CD14-positive monocyte (primary cell): Measurements from ENCODE around the gene CHRM2. TPM values are rescaled to one million over a fixed set of nuclear protein-coding genes. Genes with fewer than 3 reads are reported as not detected.

Experiments used
- DNase-seq, 3 donors: peaks; one replicate each; pipeline ENCODE4 v3.0.0-alpha.2; 2011 to 2022
- H2AFZ ChIP-seq: 2 replicates; pipeline ENCODE4 v1.6.0; 2012; ENCODE audit warnings: mild to moderate bottlenecking, low read depth, low read length, inconsistent platforms; ENCODE audit not compliant: insufficient read depth, poor library complexity, severe bottlenecking
- H3K27ac ChIP-seq, 2 donors: 1 replicate in 1 of 2; 2 replicates in 1 of 2; pipeline ENCODE4 v1.5.1; 2012 to 2013; ENCODE audit warnings: low read length in 2 of 2, control low read depth in 1 of 2, inconsistent platforms in 1 of 2, low read depth in 1 of 2, mild to moderate bottlenecking in 1 of 2
- H3K27me3 ChIP-seq, 2 donors: one replicate each; pipeline versions ENCODE4 v1.6.0 to v1.6.1; 2011 to 2013; ENCODE audit warnings: low read length in 2 of 2; ENCODE audit not compliant: control insufficient read depth in 2 of 2, insufficient read depth in 2 of 2
- H3K36me3 ChIP-seq, 2 donors: replicated peaks in 1 of 2; 1 replicate in 1 of 2; 2 replicates in 1 of 2; pipeline versions ENCODE4 v1.5.1 to v1.6.1; 2012 to 2013; ENCODE audit warnings: low read length in 2 of 2, control low read depth in 1 of 2, inconsistent platforms in 1 of 2, mild to moderate bottlenecking in 1 of 2; ENCODE audit not compliant: insufficient read depth in 2 of 2, control insufficient read depth in 1 of 2
- H3K4me1 ChIP-seq, 2 donors: 1 replicate in 1 of 2; 2 replicates in 1 of 2; pipeline versions ENCODE4 v1.5.1 to v1.6.1; 2012 to 2013; ENCODE audit warnings: low read length in 2 of 2, control low read depth in 1 of 2, inconsistent platforms in 1 of 2, mild to moderate bottlenecking in 1 of 2, moderate library complexity in 1 of 2; ENCODE audit not compliant: insufficient read depth in 2 of 2, control insufficient read depth in 1 of 2
- H3K4me2 ChIP-seq: replicated peaks from 2 replicates; pipeline ENCODE3; 2012; ENCODE audit warnings: low read length, moderate library complexity, mild to moderate bottlenecking; ENCODE audit not compliant: poor library complexity, severe bottlenecking; ENCODE audit errors: extremely low read depth
- H3K4me3 ChIP-seq, 3 experiments: fragments of 200-600 bp in 1 of 3; sonication (generic) in 1 of 3; replicated peaks in 1 of 3; 1 replicate in 2 of 3; 2 replicates in 1 of 3; pipeline ENCODE4 v1.5.1; 2011 to 2013; ENCODE audit warnings: low read length in 3 of 3, mild to moderate bottlenecking in 3 of 3, control low read depth in 2 of 3, low read depth in 2 of 3, inconsistent platforms in 1 of 3, moderate library complexity in 1 of 3
- H3K79me2 ChIP-seq: 2 replicates; pipeline ENCODE4 v1.6.0; 2012; ENCODE audit warnings: mild to moderate bottlenecking, control low read depth, inconsistent platforms, low read length, moderate library complexity; ENCODE audit not compliant: insufficient read depth
- H3K9ac ChIP-seq: 2 replicates; pipeline ENCODE4 v1.6.0; 2017; ENCODE audit warnings: low read length, mild to moderate bottlenecking; ENCODE audit not compliant: insufficient read depth, poor library complexity, severe bottlenecking
- H3K9me3 ChIP-seq, 2 donors: replicated peaks in 1 of 2; 1 replicate in 1 of 2; 2 replicates in 1 of 2; pipeline versions ENCODE4 v1.5.1 to v1.6.1; 2012 to 2013; ENCODE audit warnings: low read length in 2 of 2, control low read depth in 1 of 2; ENCODE audit not compliant: control insufficient read depth in 1 of 2, insufficient read depth in 1 of 2
- H4K20me1 ChIP-seq: 2 replicates; pipeline ENCODE4 v1.6.0; 2012; ENCODE audit warnings: mild to moderate bottlenecking, low read length, control low read depth, moderate library complexity; ENCODE audit not compliant: insufficient read depth
- H3K27ac Mint-ChIP-seq, 7 donors: one replicate each; pipeline ENCODE4 v1.8.0; 2020; ENCODE audit warnings: mild to moderate bottlenecking in 7 of 7, mixed read lengths in 7 of 7, moderate library complexity in 6 of 7, inconsistent platforms in 2 of 7
- H3K27me3 Mint-ChIP-seq, 3 donors: one replicate each; pipeline ENCODE4 v1.8.0; 2021 to 2022; ENCODE audit warnings: low read depth in 3 of 3, mild to moderate bottlenecking in 3 of 3, mixed read lengths in 3 of 3, moderate library complexity in 3 of 3, inconsistent platforms in 1 of 3
- H3K36me3 Mint-ChIP-seq, 2 donors: one replicate each; pipeline ENCODE4 v1.8.0; 2020; ENCODE audit warnings: mixed read lengths in 2 of 2, inconsistent platforms in 1 of 2, mild to moderate bottlenecking in 1 of 2
- H3K4me1 Mint-ChIP-seq: one replicate; pipeline ENCODE4 v1.8.0; 2020; ENCODE audit warnings: mild to moderate bottlenecking, mixed read lengths
- H3K4me3 Mint-ChIP-seq, 2 donors: one replicate each; pipeline ENCODE4 v1.8.0; 2020; ENCODE audit warnings: mild to moderate bottlenecking in 2 of 2, mixed read lengths in 2 of 2, moderate library complexity in 1 of 2
- H3K9me3 Mint-ChIP-seq, 7 donors: one replicate each; pipeline ENCODE4 v1.8.0; 2020 to 2022; ENCODE audit warnings: mixed read lengths in 7 of 7, mild to moderate bottlenecking in 6 of 7, moderate library complexity in 6 of 7, inconsistent platforms in 2 of 7
- WGBS: methylation state at CpG from one replicate; pipeline ENCODE4 v1.1.5; 2013; ENCODE audit warnings: missing lambda C conversion rate; ENCODE audit not compliant: insufficient coverage; 5-methylcytosine and 5-hydroxymethylcytosine counted together
- intact Hi-C, 2 donors: fragments of 100-400 bp; cut with micrococcal nuclease; formaldehyde crosslinking; loops; one replicate each; pipeline versions ENCODE4 v1.15.0 to v1.15.1; 2023
- polyA plus RNA-seq, 3 donors: library from polyadenylated mRNA; depleted of rRNA in 1 of 3; unstranded in 2 of 3; stranded (reverse) in 1 of 3; fragments of 300-500 nt in 2 of 3; fragments of >200 nt in 1 of 3; fragmentation: Illumina TruSeq in 2 of 3; gene quantifications; 1 replicate in 2 of 3; 2 replicates in 1 of 3; pipeline ENCODE4 v1.2.3, GENCODE V29; 2012 to 2021
- TF ChIP-seq, protein P1 (sequence below): fragments of 200-600 bp; IDR thresholded peaks from one replicate; pipeline ENCODE4 v1.8.0; 2022; ENCODE audit warnings: antibody characterized with exemption, mild to moderate bottlenecking

The CHRM2 gene
- polyA plus RNA-seq, 3 donors: not detected

GRCh38 chr7:136865777-136866176 lies 2.7 kb upstream of the CHRM2 start:
- Mint-ChIP-seq H3K36me3 (no peaks in the 10 kb centered on the region), H3K4me3 (no peak overlapping the region), H3K27ac (no peak overlapping the region), H3K27me3 (peaks cover 28 to 30% (median 29%) of the 10 kb centered on the region in 3 donors), H3K4me1 (no peaks in the 10 kb centered on the region), H3K9me3 (peaks cover 0 to 5% (median 0%) of the 10 kb centered on the region in 7 donors)
- peaks cover 8 to 29% of the 10 kb centered on the region in 2 donors for H3K27me3 ChIP-seq
- no peaks in the 10 kb centered on the region for H3K79me2 ChIP-seq
- WGBS: no CpG with 5 or more reads among the region's 2 CpGs
- H3K27ac ChIP-seq: no peak overlapping the region
- H3K36me3 ChIP-seq: no peaks in the 10 kb centered on the region
- H4K20me1 ChIP-seq: no peaks in the 10 kb centered on the region
- no peak for DNase-seq
- H2AFZ ChIP-seq: no peak overlapping the region
- H3K4me1 ChIP-seq: no peaks in the 10 kb centered on the region
- intact Hi-C loops: no loop called here
- TF ChIP-seq, protein P1, sequence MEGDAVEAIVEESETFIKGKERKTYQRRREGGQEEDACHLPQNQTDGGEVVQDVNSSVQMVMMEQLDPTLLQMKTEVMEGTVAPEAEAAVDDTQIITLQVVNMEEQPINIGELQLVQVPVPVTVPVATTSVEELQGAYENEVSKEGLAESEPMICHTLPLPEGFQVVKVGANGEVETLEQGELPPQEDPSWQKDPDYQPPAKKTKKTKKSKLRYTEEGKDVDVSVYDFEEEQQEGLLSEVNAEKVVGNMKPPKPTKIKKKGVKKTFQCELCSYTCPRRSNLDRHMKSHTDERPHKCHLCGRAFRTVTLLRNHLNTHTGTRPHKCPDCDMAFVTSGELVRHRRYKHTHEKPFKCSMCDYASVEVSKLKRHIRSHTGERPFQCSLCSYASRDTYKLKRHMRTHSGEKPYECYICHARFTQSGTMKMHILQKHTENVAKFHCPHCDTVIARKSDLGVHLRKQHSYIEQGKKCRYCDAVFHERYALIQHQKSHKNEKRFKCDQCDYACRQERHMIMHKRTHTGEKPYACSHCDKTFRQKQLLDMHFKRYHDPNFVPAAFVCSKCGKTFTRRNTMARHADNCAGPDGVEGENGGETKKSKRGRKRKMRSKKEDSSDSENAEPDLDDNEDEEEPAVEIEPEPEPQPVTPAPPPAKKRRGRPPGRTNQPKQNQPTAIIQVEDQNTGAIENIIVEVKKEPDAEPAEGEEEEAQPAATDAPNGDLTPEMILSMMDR: no peak
- no peak overlapping the region for H3K9ac ChIP-seq
- H3K9me3 ChIP-seq: peaks cover 0 to 5% of the 10 kb centered on the region in 2 donors
- H3K4me3 ChIP-seq: no peak overlapping the region
- H3K4me2 ChIP-seq: no peak overlapping the region

- peaks cover 0 to 5% of the 10 kb centered on the region in 2 donors for H3K9me3 ChIP-seq
- no peaks in the 10 kb centered on the region for H4K20me1 ChIP-seq
- H3K36me3 Mint-ChIP-seq: no peaks in the 10 kb centered on the region
- H3K27me3 Mint-ChIP-seq: peaks cover 41 to 47% (median 46%) of the 10 kb centered on the region in 3 donors
- H3K4me3 Mint-ChIP-seq: peak overlapping the region in 1 of 2 donors; percentile 78
- TF ChIP-seq, protein P1: no peak
- H3K9me3 Mint-ChIP-seq: peaks cover 0 to 5% (median 0%) of the 10 kb centered on the region in 7 donors
- no peak overlapping the region for H3K4me3 ChIP-seq
- H3K27ac ChIP-seq: no peak overlapping the region
- H3K9ac ChIP-seq: no peak overlapping the region
- H3K4me1 ChIP-seq: no peaks in the 10 kb centered on the region
- no peaks in the 10 kb centered on the region for H3K4me1 Mint-ChIP-seq
- no peak overlapping the region for H3K27ac Mint-ChIP-seq
- intact Hi-C loops: no loop called here
- no peaks in the 10 kb centered on the region for H3K36me3 ChIP-seq
- DNase-seq: no peak
- H3K4me2 ChIP-seq: no peak overlapping the region
- H2AFZ ChIP-seq: no peak overlapping the region
- H3K79me2 ChIP-seq: no peaks in the 10 kb centered on the region
- H3K27me3 ChIP-seq: peaks cover 21 to 50% of the 10 kb centered on the region in 2 donors
- WGBS: 3% methylated on average over 57 of the region's 65 CpGs
Measured at GRCh38 chr7:136869001-136869961, 829 bp downstream of the CHRM2 start.
